IPS-18a (cell line): ENCODE measurements around the gene THRB.

Experiments
- H3K27ac ChIP-seq: one replicate; pipeline ENCODE4 v1.5.1; 2013; ENCODE audit warnings: low read length
- H3K27me3 ChIP-seq: one replicate; pipeline ENCODE4 v1.6.1; 2013; ENCODE audit warnings: mild to moderate bottlenecking, low read length; ENCODE audit not compliant: control insufficient read depth, insufficient read depth
- H3K36me3 ChIP-seq: one replicate; pipeline ENCODE4 v1.6.1; 2013; ENCODE audit warnings: low read depth, low read length; ENCODE audit not compliant: control insufficient read depth
- H3K4me1 ChIP-seq: one replicate; pipeline ENCODE4 v1.6.1; 2013; ENCODE audit warnings: low read depth, low read length; ENCODE audit not compliant: control insufficient read depth
- H3K4me3 ChIP-seq: one replicate; pipeline ENCODE4 v1.5.1; 2013; ENCODE audit warnings: low read length
- H3K9ac ChIP-seq: one replicate; pipeline ENCODE4 v1.6.1; 2013; ENCODE audit warnings: mild to moderate bottlenecking, low read length, moderate library complexity
- H3K9me3 ChIP-seq: one replicate; pipeline ENCODE4 v1.6.1; 2013; ENCODE audit warnings: low read depth, low read length; ENCODE audit not compliant: control insufficient read depth

Gene THRB

GRCh38 chr3:24261521-24261920 is 233.1 kb downstream of the THRB start:
- H3K9ac ChIP-seq = no peak overlapping the region
- H3K9me3 ChIP-seq = no peaks in the 10 kb centered on the region
- H3K36me3 ChIP-seq = no peaks in the 10 kb centered on the region
- no peak overlapping the region for H3K27ac ChIP-seq
- H3K4me1 ChIP-seq = no peaks in the 10 kb centered on the region
- no peaks in the 10 kb centered on the region for H3K27me3 ChIP-seq
- H3K4me3 ChIP-seq = no peak overlapping the region

GRCh38 chr3:24259901-24260512 is 234.6 kb downstream of the THRB start:
- no peak overlapping the region for H3K27ac ChIP-seq
- no peak overlapping the region for H3K9ac ChIP-seq
- H3K4me1 ChIP-seq = no peaks in the 10 kb centered on the region
- no peaks in the 10 kb centered on the region for H3K36me3 ChIP-seq
- no peaks in the 10 kb centered on the region for H3K9me3 ChIP-seq
- no peak overlapping the region for H3K4me3 ChIP-seq
- H3K27me3 ChIP-seq = no peaks in the 10 kb centered on the region

- Histone ChIP-seq H3K4me3 (no peak overlapping the region), H3K27me3 (no peaks in the 10 kb centered on the region), H3K9ac (no peak overlapping the region), H3K9me3 (no peaks in the 10 kb centered on the region), H3K27ac (no peak overlapping the region), H3K4me1 (no peaks in the 10 kb centered on the region), H3K36me3 (no peaks in the 10 kb centered on the region)
Measured at GRCh38 chr3:24258727-24259600, 235.7 kb downstream of the THRB start.

GRCh38 chr3:24258260-24258659 is 236.4 kb downstream of the THRB start:
- H3K4me3 ChIP-seq = no peak overlapping the region
- H3K27me3 ChIP-seq = no peaks in the 10 kb centered on the region
- no peaks in the 10 kb centered on the region for H3K9me3 ChIP-seq
- no peaks in the 10 kb centered on the region for H3K4me1 ChIP-seq
- no peak overlapping the region for H3K27ac ChIP-seq
- H3K36me3 ChIP-seq = no peaks in the 10 kb centered on the region
- no peak overlapping the region for H3K9ac ChIP-seq

- no peaks in the 10 kb centered on the region for H3K36me3 ChIP-seq
- H3K9ac ChIP-seq = no peak overlapping the region
- no peak overlapping the region for H3K27ac ChIP-seq
- no peak overlapping the region for H3K4me3 ChIP-seq
- no peaks in the 10 kb centered on the region for H3K9me3 ChIP-seq
- H3K27me3 ChIP-seq = no peaks in the 10 kb centered on the region
- no peaks in the 10 kb centered on the region for H3K4me1 ChIP-seq
Measured at GRCh38 chr3:24255414-24255813, 239.2 kb downstream of the THRB start.

GRCh38 chr3:24254649-24255048 is 240.0 kb downstream of the THRB start:
- no peaks in the 10 kb centered on the region for H3K27me3 ChIP-seq
- H3K4me1 ChIP-seq = no peaks in the 10 kb centered on the region
- no peaks in the 10 kb centered on the region for H3K36me3 ChIP-seq
- no peak overlapping the region for H3K4me3 ChIP-seq
- no peaks in the 10 kb centered on the region for H3K9me3 ChIP-seq
- no peak overlapping the region for H3K27ac ChIP-seq
- H3K9ac ChIP-seq = no peak overlapping the region

GRCh38 chr3:24253336-24253735 is 241.3 kb downstream of the THRB start:
- Histone ChIP-seq H3K4me3 (no peak overlapping the region), H3K36me3 (no peaks in the 10 kb centered on the region), H3K27ac (no peak overlapping the region), H3K9me3 (no peaks in the 10 kb centered on the region), H3K27me3 (no peaks in the 10 kb centered on the region), H3K4me1 (no peaks in the 10 kb centered on the region), H3K9ac (no peak overlapping the region)

GRCh38 chr3:24249523-24249922 is 245.1 kb downstream of the THRB start:
- no peak overlapping the region for H3K9ac ChIP-seq
- H3K36me3 ChIP-seq = no peaks in the 10 kb centered on the region
- no peak overlapping the region for H3K4me3 ChIP-seq
- no peaks in the 10 kb centered on the region for H3K9me3 ChIP-seq
- H3K4me1 ChIP-seq = no peaks in the 10 kb centered on the region
- H3K27me3 ChIP-seq = no peaks in the 10 kb centered on the region
- H3K27ac ChIP-seq = no peak overlapping the region

- H3K4me1 ChIP-seq = peaks cover 9% of the 10 kb centered on the region
- H3K9me3 ChIP-seq = no peaks in the 10 kb centered on the region
- H3K27ac ChIP-seq = no peak overlapping the region
- H3K36me3 ChIP-seq = no peaks in the 10 kb centered on the region
- no peaks in the 10 kb centered on the region for H3K27me3 ChIP-seq
- no peak overlapping the region for H3K9ac ChIP-seq
- H3K4me3 ChIP-seq = no peak overlapping the region
Measured at GRCh38 chr3:24245056-24245455, 249.6 kb downstream of the THRB start.

- Histone ChIP-seq H3K27me3 (no peaks in the 10 kb centered on the region), H3K4me3 (no peak overlapping the region), H3K9me3 (no peaks in the 10 kb centered on the region), H3K27ac (no peak overlapping the region), H3K9ac (no peak overlapping the region), H3K4me1 (peaks cover 9% of the 10 kb centered on the region), H3K36me3 (no peaks in the 10 kb centered on the region)
Measured at GRCh38 chr3:24244491-24244890, 250.2 kb downstream of the THRB start.

GRCh38 chr3:24242012-24242698 is 252.5 kb downstream of the THRB start:
- Histone ChIP-seq H3K27me3 (no peaks in the 10 kb centered on the region), H3K36me3 (no peaks in the 10 kb centered on the region), H3K9me3 (no peaks in the 10 kb centered on the region), H3K4me3 (no peak overlapping the region), H3K4me1 (peaks cover 9% of the 10 kb centered on the region), H3K27ac (no peak overlapping the region), H3K9ac (no peak overlapping the region)
